RWPE2 (cell line): Measurements from ENCODE around the gene FBXL13.

Experiments
- ATAC-seq: fragments of 200-7000 bp; cut with Tn5 transposase; 3 replicates; pipeline ENCODE4 v1.9.1; 2021; ENCODE audit warnings: low read depth
- DNase-seq: peaks from one replicate; pipeline ENCODE4 v3.0.0-alpha.2; 2020; ENCODE audit warnings: low spot score
- H3K27ac ChIP-seq: fragments of 450-650 bp; 2 replicates; pipeline ENCODE4 v1.5.1; 2017; ENCODE audit warnings: mild to moderate bottlenecking; ENCODE audit not compliant: poor library complexity, severe bottlenecking
- H3K27me3 ChIP-seq: fragments of 250-450 bp; sonication (Bioruptor Pico); 2 replicates; pipeline ENCODE4 v1.5.1; 2021; ENCODE audit warnings: mild to moderate bottlenecking, moderate library complexity; ENCODE audit not compliant: insufficient read depth, poor library complexity, severe bottlenecking
- H3K36me3 ChIP-seq: fragments of 250-450 bp; sonication (Bioruptor Pico); 2 replicates; pipeline ENCODE4 v1.5.1; 2020; ENCODE audit warnings: low read depth, mild to moderate bottlenecking, moderate library complexity
- H3K4me1 ChIP-seq: fragments of 250-450 bp; sonication (Bioruptor Pico); 2 replicates; pipeline ENCODE4 v1.5.1; 2021; ENCODE audit warnings: mild to moderate bottlenecking, moderate library complexity; ENCODE audit not compliant: insufficient read depth, poor library complexity, severe bottlenecking
- H3K4me3 ChIP-seq: fragments of 250-450 bp; sonication (Bioruptor Pico); 2 replicates; pipeline ENCODE4 v1.5.1; 2021; ENCODE audit warnings: mild to moderate bottlenecking, moderate library complexity; ENCODE audit not compliant: severe bottlenecking
- H3K9me3 ChIP-seq: fragments of 250-450 bp; sonication (Bioruptor Pico); 2 replicates; pipeline ENCODE4 v1.5.1; 2021; ENCODE audit warnings: mild to moderate bottlenecking, moderate library complexity; ENCODE audit not compliant: severe bottlenecking
- CTCF ChIP-seq: fragments of 450-650 bp; IDR thresholded peaks from one replicate; pipeline ENCODE4 v1.5.1; 2017; ENCODE audit warnings: mild to moderate bottlenecking, moderate library complexity; ENCODE audit not compliant: poor library complexity, severe bottlenecking

The FBXL13 gene

GRCh38 chr7:102988631-102989560 is 85.7 kb downstream of the FBXL13 start:
- Histone ChIP-seq H3K27ac (no peak overlapping the region), H3K4me3 (no peak overlapping the region), H3K9me3 (no peaks in the 10 kb centered on the region), H3K4me1 (peaks cover 33% of the 10 kb centered on the region), H3K27me3 (no peaks in the 10 kb centered on the region), H3K36me3 (no peaks in the 10 kb centered on the region)
- no peak for TF ChIP-seq CTCF
- DNase-seq (no peak), ATAC-seq (no peak)

GRCh38 chr7:102988088-102988487 is 86.5 kb downstream of the FBXL13 start:
- no peak overlapping the region for H3K4me3 ChIP-seq
- H3K4me1 ChIP-seq = peaks cover 25% of the 10 kb centered on the region
- no peaks in the 10 kb centered on the region for H3K36me3 ChIP-seq
- no peaks in the 10 kb centered on the region for H3K9me3 ChIP-seq
- TF ChIP-seq CTCF = no peak
- DNase-seq = no peak
- no peaks in the 10 kb centered on the region for H3K27me3 ChIP-seq
- H3K27ac ChIP-seq = no peak overlapping the region
- no peak for ATAC-seq

GRCh38 chr7:102985176-102985783 is 89.3 kb downstream of the FBXL13 start:
- Histone ChIP-seq H3K36me3 (no peaks in the 10 kb centered on the region), H3K4me1 (no peaks in the 10 kb centered on the region), H3K27ac (no peak overlapping the region), H3K27me3 (no peaks in the 10 kb centered on the region), H3K9me3 (no peaks in the 10 kb centered on the region), H3K4me3 (no peak overlapping the region)
- ATAC-seq (no peak), DNase-seq (no peak)
- no peak for TF ChIP-seq CTCF

DNA sequence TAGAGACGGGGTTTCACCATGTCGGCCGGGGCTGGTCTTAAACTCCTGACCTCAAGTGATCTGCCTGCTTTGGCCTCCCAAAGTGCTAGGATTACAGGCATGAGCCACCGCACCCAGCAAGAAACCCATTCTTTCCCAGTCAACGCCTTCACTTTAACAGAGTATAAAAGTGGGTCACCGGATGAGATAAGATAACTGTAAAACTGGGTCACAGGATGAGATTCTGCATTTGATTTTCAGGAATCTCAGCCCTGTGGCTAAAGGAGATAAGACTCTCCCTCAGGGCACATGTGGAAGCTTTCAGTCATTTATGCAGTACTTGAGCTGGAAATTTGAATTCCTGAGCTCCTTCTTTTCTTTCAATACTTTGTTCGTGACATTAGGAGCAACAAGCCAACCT is 91.0 kb downstream of the FBXL13 start:
- TF ChIP-seq CTCF = no peak
- no peaks in the 10 kb centered on the region for H3K36me3 ChIP-seq
- DNase-seq (no peak), ATAC-seq (no peak)
- H3K27me3 ChIP-seq = no peaks in the 10 kb centered on the region
- peaks cover under 1% of the 10 kb centered on the region for H3K4me1 ChIP-seq
- H3K27ac ChIP-seq = no peak overlapping the region
- no peaks in the 10 kb centered on the region for H3K9me3 ChIP-seq
- H3K4me3 ChIP-seq = no peak overlapping the region

GRCh38 chr7:102982235-102982634 is 92.4 kb downstream of the FBXL13 start:
- no peak overlapping the region for H3K27ac ChIP-seq
- no peaks in the 10 kb centered on the region for H3K27me3 ChIP-seq
- H3K4me3 ChIP-seq = no peak overlapping the region
- TF ChIP-seq CTCF = no peak
- DNase-seq (no peak), ATAC-seq (no peak)
- no peaks in the 10 kb centered on the region for H3K9me3 ChIP-seq
- peaks cover 7% of the 10 kb centered on the region for H3K4me1 ChIP-seq
- H3K36me3 ChIP-seq = no peaks in the 10 kb centered on the region
